Measurements from ENCODE around the gene CLK3.
"Not testable (repeated sequence)": the region's sequence is repeated elsewhere in the genome, so short reads cannot be mapped to it uniquely, and the experiment has no call there.

The CLK3 gene

GRCh38 chr15:74621936-74622335 lies 6.3 kb downstream of the CLK3 start:
- DNase-seq: no peak

DNA sequence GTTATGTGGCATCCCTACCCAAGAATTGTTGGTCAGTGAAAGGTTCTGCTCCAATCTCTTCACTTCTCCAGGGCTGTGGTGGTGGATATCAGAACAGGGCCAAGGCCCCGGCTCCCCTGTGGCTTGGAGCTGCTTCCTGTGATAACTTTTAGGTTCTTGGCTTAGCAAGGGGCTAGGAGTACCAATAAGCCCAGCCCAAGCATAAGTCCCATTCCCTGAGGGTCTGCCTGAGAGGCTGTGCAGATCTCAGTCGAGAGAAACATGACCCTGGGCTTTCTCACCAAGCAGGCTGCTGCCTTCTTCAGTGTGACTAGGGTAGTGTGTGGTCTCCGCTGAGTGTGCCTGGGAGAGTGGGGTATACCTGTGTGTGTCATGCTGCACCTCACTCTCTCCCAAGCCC lies 7.1 kb downstream of the CLK3 start:
- DNase-seq: no peak

- no peak for DNase-seq
These were observed 8.5 kb downstream of the CLK3 start for GRCh38 chr15:74624020-74624602.

- no peak for DNase-seq
These were observed 10.1 kb downstream of the CLK3 start for GRCh38 chr15:74625693-74626092.

- DNase-seq: no peak
These were observed 10.7 kb downstream of the CLK3 start for GRCh38 chr15:74626336-74626735.

- DNase-seq: no peak
These were observed 11.4 kb downstream of the CLK3 start for GRCh38 chr15:74626752-74627692.

DNA sequence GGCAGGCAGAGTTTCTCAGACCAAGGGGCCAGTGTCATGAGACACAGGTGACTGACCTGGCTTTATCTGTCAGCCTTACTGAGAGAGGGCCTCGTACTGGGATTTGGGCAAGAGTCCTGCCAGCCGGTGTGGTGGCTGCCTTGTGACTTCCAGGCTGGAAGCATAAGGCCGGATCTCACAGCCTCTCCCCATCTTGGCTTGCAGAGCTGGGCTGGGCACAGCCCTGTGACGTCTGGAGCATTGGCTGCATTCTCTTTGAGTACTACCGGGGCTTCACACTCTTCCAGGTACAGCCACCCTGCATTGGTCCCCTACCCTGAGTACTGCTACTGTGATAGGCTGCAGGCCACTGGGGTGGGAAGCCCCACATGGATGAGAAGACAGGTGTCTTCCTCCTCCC lies 12.1 kb downstream of the CLK3 start:
- no peak for DNase-seq

DNA sequence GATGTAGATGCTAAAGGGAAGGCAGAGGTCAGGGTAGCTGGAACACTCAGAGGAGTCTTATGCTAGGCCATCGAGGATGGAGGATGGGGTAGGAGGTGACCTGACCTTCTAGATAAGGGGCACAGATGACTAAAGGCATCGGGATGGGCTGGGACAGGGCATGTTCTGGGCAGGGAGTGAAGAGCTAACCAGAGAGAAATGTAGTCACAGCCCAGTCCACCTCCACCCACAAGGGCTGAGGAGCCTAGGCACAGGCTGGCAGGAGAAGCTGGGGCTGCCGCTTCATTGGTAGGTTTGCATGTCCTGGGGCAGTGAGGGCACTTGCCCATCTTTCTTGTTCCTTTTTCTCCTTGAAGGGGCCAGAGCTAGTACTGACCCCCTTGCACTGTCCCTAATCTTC lies 12.6 kb downstream of the CLK3 start:
- DNase-seq: no peak

- DNase-seq: no peak
These were observed 13.3 kb downstream of the CLK3 start for GRCh38 chr15:74628949-74629348.

DNA sequence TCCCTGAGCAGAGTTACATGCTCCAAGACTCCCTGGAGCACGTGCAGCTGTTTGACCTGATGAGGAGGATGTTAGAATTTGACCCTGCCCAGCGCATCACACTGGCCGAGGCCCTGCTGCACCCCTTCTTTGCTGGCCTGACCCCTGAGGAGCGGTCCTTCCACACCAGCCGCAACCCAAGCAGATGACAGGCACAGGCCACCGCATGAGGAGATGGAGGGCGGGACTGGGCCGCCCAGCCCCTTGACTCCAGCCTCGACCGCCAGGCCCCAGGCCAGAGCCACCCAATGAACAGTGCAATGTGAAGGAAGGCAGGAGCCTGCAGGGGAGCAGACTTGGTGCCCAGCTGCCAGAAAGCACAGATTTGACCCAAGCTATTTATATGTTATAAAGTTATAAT lies 14.1 kb downstream of the CLK3 start:
- DNase-seq: not testable (repeated sequence)

- no peak for DNase-seq
These were observed 14.8 kb downstream of the CLK3 start for GRCh38 chr15:74630284-74631086.

DNA sequence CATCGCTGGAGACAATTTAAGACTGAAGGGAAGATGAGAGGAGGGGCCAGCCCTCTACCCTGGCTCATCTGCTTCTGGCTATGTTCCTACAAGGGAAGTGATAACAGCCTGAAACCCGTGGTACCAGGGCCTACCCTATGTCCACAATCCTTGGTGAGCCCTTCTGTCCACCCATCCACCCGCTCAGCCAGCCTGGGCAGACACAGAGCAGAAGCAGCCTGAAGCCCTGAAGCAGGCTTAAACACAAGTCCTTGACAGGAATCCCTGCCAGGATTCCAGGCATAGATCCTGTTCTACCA lies 15.4 kb downstream of the CLK3 start:
- DNase-seq: no peak

- no peak for DNase-seq
These were observed 15.8 kb downstream of the CLK3 start for GRCh38 chr15:74631408-74631807.

DNA sequence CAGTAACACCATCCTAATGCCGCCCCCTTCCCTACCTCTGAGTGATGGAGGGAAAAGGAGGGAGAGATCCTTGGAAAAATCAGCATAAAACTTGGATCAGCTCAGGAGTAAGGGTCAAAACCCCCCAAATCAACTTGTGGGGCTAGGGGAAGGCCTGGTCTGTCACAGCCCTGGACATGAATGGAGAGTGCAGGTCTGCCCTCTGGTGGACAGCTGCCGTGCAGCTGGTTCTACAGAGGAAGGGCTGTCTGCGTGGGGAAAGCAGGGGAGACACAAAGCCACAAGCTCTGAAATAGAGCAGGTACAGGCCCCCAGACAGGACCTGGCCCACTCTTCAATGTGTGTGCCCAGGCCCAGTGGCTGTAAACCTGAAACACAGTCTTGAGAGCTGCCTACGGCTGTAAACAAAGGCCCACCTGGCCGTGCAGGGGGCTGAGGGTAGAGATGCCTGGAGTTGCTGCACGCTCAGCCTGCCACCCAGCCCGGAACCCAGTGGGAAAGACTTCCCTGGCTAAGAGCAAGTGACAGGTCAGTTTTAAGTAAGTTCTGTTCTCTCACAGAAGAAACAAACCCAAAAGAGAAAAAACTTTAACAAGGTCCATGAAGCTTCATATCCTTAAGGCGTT lies 16.4 kb downstream of the CLK3 start:
- peak; percentile 27 for DNase-seq

DNA sequence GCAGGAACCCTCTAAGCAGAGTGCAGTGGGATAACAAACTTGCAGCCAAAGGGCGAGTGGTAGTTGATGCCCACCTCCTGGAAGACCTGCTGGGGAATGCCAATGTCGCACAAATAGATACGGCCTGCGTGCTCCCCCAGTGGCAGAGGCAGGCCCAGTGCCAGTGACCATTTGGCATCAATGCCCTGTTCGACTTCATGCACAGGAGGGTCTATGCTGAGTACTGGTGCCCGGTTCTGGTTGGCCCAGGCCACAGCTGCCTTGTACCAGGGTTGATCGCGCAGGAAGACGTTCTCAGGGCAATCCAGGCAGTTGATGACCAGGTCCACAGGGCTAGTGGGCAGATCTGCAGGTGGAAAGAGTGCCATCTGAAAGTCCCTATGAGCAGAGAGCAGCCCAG lies 17.0 kb downstream of the CLK3 start:
- no peak for DNase-seq

DNA sequence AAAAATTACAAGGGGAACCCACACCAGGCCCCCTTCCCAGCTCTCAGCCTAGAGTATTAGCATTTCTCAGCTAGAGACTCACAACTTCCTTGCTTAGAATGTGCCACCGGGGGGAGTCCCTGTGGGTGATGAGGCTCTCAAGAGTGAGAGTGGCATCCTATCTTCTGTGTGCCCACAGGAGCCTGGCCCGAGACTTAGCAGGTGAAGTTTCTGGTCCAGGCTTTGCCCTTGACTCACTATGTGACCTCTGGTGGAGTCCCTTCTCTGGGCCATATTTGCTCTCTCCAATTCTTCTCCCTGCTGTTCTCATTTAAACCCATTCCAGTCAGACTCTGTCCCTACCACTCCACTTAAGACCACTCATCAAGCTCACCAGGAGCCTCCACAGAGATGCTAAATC lies 18.1 kb downstream of the CLK3 start:
- DNase-seq: no peak

GRCh38 chr15:74635228-74635627 lies 19.6 kb downstream of the CLK3 start:
- DNase-seq: peak; percentile 65

DNA sequence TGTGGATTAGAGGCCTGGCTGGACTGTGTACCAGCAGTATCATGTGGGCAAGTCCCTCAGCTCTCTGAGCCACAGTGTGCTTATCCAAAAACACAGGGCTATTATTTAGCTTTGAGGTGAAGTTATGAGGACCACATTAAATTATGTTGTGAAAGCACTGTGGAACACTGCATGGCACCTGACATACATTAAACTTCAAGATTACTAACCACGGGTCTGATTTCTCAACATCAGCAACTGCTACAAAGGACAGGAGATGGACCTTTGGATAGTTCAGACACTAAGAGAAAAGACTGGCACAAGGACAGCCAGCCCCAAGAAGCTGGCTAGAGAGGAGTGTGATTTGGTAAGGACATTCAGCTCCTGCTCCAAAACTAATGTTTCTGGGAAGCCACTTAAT lies 21.3 kb downstream of the CLK3 start:
- DNase-seq: no peak

DNA sequence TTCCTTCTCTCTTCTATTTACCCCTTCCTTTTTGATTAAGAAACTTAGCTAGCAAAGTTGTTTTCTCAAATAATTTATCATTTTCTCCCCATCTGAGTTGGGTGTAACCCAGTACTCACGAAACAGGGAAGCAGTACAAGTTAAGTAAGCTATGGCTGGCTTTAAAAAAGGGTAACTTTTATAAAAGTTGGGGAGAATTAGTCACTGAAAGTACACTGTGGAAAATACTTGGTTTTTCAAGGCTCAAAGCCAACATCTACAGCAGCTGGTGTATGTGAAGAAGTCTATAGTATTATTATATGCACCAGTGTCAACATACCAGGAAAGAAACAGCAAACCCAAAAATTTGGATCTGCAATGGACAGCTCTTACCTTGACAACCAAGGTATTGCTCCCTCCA lies 25.5 kb downstream of the CLK3 start:
- DNase-seq: no peak

DNA sequence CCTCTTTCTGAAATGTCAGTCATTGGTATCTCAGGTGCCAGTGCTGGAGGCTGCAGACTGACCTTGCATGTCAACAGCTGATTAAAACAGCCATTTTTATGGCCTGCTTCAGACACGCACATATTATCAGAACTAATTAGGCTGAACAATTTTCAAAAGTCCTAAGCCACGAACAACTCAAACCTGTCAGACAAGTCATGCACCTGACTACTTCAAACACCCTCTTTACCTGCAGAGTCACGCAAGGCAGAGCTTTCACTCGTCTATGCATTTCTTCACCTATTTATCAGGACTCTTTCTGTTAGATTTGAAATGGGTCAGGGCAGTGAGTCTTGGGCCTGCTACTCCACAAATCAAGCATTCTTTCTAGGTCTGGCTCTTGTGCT lies 26.7 kb downstream of the CLK3 start:
- no peak for DNase-seq

DNA sequence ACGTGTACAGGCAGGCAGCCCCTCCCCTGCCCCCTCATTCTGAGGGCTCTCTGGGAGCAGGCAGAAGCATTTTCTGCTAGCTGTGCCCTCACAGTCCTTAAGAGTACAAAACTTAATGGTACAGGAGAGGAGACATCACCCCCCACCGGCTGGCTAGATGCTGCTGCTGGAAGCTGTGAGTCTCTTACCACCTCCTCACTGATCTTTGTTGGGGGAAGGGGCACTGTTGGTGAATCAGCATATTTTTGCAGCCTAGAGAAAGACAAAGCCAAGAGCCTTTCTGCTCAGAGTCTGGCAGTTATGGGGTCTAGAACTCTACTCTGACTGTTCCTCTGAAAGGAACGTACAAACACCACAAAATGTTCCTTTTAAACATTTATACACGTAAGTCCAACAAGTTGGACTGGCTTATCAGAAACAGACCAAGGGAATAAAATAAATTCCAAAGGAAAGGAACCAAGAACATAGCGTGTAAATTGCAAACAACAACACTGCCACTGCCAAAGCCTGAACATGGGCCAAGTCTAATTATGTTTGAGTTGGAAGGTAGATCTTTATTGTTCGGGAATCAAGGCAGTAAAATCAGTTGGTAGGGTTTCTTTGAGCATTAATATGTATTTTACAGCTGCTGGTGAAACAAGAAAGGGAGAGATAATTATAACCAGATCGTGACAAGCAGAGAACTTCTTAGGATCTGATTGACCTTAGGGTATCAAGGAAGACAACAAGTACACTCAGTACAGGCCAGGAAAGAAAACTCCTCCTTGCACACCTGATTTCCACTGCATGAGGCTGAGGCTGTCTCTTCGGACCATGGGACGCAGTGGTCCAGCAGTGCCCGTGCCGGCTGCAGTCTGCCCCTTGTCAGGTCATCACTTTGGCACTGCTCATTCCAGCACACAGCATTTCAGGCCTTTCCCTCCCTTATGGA lies 27.4 kb downstream of the CLK3 start:
- peak; percentile 7 for DNase-seq

GRCh38 chr15:74643665-74644204 lies 28.1 kb downstream of the CLK3 start:
- DNase-seq: no peak

Measured in GDM1 (cell line).